ENCODE results near the gene CCNE1.

CCNE1 gene

DNA sequence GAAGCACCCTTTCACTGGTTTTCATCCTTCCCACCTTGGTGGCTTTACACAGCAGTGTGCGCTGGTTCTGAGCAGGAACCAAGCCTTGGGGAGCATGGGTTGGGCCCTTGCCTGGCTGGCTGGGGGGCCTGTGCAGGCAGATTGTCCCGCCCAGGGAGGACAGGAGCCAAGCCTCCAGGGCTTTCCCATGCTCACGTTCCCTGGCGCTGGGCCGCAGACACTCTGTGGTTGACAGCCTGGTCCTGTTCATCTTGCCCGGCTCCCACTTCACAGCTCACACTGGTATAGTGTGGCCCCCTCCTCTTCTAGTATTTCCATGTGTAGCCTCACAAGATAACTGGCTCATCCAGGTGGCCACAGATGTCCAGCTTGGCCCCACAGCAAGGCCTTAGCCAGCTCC, 4.6 kb upstream of the CCNE1 start:
- no peak for DNase-seq (ENCODE audit: low spot score)
- TF ChIP-seq, protein P1, sequence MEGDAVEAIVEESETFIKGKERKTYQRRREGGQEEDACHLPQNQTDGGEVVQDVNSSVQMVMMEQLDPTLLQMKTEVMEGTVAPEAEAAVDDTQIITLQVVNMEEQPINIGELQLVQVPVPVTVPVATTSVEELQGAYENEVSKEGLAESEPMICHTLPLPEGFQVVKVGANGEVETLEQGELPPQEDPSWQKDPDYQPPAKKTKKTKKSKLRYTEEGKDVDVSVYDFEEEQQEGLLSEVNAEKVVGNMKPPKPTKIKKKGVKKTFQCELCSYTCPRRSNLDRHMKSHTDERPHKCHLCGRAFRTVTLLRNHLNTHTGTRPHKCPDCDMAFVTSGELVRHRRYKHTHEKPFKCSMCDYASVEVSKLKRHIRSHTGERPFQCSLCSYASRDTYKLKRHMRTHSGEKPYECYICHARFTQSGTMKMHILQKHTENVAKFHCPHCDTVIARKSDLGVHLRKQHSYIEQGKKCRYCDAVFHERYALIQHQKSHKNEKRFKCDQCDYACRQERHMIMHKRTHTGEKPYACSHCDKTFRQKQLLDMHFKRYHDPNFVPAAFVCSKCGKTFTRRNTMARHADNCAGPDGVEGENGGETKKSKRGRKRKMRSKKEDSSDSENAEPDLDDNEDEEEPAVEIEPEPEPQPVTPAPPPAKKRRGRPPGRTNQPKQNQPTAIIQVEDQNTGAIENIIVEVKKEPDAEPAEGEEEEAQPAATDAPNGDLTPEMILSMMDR (IDR thresholded peaks at IDR 0.05), result no peak
- H3K27ac ChIP-seq, result no peak overlapping the region

GRCh38 chr19:29807870-29808405, 3.9 kb upstream of the CCNE1 start:
- DNase-seq (ENCODE audit: low spot score), result no peak
- Histone ChIP-seq H3K4me3 (no peak overlapping the region), H3K27ac (no peak overlapping the region)
- TF ChIP-seq, protein P1 (IDR thresholded peaks at IDR 0.05), result no peak

More for the DNA sequence above, 4.6 kb upstream of the CCNE1 start:
- H3K4me3 ChIP-seq, result no peak overlapping the region

DNA sequence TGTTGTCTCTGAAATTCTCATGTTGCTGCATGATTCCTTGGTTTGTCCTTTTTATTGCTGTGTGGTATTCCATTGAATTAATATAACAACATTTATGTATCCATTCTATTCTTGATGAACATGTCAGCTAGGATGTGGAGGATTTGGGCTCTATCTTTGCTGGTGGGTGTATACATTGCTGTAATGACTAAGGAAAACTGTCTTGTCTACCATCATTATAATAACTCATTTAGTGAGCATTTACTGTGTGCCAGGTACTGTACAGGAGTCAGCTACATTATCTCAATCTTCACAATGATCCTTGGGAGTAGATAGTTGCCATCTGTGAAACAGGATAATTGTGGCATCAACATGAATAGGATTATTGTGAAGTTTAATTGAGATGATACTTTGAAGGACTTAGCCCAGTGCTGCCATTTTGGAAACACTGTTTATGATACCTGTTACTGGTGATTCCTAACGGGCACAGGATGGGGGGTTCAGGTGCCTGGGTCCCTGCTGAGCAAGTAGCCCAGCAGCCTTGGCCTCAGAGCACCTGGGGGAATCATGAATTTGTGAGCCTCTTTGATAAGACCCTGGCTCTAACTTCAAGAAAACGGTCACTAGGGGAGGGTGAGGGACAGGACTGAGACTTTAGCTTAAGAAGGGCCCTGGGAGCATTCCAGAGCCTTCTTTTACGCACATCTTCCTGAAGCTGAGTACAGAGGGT, 1.8 kb upstream of the CCNE1 start:
- no peak for DNase-seq (ENCODE audit: low spot score)
- no peak overlapping the region for H3K27ac ChIP-seq
- TF ChIP-seq, protein P1 (IDR thresholded peaks at IDR 0.05), result no peak
- H3K4me3 ChIP-seq, result no peak overlapping the region

DNA sequence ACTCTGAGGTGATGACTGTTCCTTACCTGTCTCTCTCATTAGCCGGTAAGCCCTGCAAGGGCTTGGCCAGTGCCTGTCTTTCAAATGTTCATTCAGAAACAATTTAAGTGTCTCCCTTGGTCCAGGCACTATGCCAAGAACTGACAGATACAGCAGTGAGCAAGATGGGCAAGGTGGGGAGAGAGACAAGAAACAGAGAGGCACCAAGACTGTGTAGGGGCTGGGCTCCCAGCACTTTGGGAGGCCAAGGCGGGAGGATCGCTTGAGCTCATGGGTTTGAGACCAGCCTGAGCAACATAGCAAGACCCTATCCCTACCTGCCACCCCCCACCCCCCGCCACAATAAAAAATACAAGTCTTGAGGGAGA, 1.3 kb upstream of the CCNE1 start:
- Histone ChIP-seq H3K27ac (no peak overlapping the region), H3K4me3 (no peak overlapping the region)
- no peak for DNase-seq (ENCODE audit: low spot score)
- TF ChIP-seq, protein P1 (IDR thresholded peaks at IDR 0.05), result no peak

DNA sequence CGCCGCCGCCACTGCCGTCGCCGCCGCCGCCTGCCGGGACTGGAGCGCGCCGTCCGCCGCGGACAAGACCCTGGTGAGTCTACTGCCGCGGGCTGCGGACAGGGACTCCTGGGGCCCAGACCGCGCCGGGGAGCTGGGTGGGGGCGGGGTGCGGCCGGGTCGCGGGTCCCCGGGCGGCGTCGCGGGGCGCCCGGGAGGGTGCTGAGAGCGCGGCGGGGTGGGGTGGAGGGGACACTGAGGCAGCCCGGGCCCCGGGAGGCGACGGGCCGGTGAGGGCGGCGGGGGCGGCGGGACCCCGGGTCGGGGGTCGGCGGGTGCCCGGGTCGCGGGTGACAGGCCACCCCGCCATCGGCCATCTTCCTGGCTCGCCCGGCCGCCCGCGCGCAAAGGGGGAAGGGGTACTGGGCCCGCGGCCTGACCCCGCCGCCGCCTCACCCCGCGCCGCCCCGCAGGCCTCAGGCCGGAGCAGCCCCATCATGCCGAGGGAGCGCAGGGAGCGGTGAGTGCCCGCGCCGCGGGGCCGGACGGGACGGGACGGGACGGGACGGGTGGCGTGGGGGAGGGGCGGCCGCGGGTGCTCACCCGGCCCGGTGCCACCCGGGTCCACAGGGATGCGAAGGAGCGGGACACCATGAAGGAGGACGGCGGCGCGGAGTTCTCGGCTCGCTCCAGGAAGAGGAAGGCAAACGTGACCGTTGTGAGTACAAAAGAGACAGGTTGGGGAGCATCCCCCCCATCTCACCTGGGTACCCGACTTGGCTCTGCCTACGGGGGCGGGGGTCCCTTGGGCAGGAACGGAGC, 489 bp downstream of the CCNE1 start:
- Histone ChIP-seq H3K27ac (no peak overlapping the region), H3K4me3 (peak overlapping the region; percentile 80)
- no peak for DNase-seq (ENCODE audit: low spot score)
- TF ChIP-seq, protein P1 (IDR thresholded peaks at IDR 0.05), result no peak

GRCh38 chr19:29812881-29813275, 1.1 kb downstream of the CCNE1 start:
- no peak overlapping the region for H3K27ac ChIP-seq
- DNase-seq (ENCODE audit: low spot score), result no peak

More at GRCh38 chr19:29812881-29813275, 1.1 kb downstream of the CCNE1 start:
- TF ChIP-seq, protein P1 (IDR thresholded peaks at IDR 0.05), result no peak
- H3K4me3 ChIP-seq, result peak overlapping the region; percentile 80
